ENCODE data around the gene HMCN2.

Gene HMCN2

DNA sequence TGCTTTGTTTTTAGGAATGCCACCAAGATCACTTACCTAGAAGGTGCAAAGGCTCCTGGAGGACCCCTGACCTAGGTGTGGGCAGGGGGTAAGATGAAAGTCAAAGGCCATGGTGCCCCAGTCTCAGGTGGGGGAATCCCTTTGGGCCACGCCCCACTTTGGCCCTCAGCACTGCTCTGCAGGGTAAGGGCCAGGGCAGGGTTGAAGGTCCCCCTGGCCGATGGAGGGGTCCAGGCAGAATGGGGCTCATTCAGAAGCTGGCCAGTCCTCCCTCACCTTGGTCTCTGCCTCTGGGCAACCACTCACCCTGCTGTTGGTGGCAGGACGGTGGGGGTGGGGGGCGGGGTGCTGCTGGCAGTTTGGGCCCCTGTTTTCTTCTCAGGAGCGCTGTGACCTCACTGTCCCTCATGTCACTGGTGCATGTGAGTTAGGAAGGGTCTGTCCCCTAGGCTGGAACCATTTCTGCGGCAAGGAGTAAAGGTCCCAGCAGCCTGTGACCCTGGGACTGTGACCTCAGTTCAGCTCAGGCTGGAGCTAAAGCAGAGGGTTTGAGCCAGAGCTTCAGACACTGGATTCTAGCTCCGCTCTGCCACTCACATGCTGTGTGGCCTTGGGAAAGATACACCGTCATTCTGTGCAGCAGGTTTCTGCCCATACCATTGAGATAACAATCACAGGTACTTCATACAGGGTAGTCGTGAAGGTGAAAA is 177.3 kb downstream of the HMCN2 start:
- H3K4me3 ChIP-seq (ENCODE audit: control insufficient read depth, low read depth, low read length), result no peak overlapping the region
- no peak for DNase-seq (ENCODE audit: low read depth)
- TF ChIP-seq, protein P1, sequence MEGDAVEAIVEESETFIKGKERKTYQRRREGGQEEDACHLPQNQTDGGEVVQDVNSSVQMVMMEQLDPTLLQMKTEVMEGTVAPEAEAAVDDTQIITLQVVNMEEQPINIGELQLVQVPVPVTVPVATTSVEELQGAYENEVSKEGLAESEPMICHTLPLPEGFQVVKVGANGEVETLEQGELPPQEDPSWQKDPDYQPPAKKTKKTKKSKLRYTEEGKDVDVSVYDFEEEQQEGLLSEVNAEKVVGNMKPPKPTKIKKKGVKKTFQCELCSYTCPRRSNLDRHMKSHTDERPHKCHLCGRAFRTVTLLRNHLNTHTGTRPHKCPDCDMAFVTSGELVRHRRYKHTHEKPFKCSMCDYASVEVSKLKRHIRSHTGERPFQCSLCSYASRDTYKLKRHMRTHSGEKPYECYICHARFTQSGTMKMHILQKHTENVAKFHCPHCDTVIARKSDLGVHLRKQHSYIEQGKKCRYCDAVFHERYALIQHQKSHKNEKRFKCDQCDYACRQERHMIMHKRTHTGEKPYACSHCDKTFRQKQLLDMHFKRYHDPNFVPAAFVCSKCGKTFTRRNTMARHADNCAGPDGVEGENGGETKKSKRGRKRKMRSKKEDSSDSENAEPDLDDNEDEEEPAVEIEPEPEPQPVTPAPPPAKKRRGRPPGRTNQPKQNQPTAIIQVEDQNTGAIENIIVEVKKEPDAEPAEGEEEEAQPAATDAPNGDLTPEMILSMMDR (conservative IDR thresholded peaks at IDR 0.05; ENCODE audit: control insufficient read depth, insufficient read depth, low read depth, low read length), result no peak

DNA sequence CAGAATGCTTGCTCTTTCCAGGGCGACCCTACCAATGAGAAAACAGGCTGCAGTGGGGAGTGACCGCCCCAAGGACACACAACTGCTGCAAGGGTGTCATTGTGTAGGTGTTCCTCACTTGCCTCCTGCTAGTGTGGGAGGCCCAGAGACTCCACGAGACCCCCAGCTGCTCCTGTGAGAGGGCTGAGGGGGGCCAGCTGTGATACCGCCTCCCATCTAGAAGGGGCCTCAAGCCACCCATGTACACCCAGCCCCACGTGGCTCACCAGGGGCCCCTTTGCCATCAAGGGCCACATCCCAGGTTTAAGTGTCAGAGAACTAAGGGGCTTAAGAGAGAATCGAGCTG is 177.9 kb downstream of the HMCN2 start:
- H3K4me3 ChIP-seq (ENCODE audit: control insufficient read depth, low read depth, low read length), result no peak overlapping the region
- no peak for DNase-seq (ENCODE audit: low read depth)
- TF ChIP-seq, protein P1 (conservative IDR thresholded peaks at IDR 0.05; ENCODE audit: control insufficient read depth, insufficient read depth, low read depth, low read length), result no peak

DNA sequence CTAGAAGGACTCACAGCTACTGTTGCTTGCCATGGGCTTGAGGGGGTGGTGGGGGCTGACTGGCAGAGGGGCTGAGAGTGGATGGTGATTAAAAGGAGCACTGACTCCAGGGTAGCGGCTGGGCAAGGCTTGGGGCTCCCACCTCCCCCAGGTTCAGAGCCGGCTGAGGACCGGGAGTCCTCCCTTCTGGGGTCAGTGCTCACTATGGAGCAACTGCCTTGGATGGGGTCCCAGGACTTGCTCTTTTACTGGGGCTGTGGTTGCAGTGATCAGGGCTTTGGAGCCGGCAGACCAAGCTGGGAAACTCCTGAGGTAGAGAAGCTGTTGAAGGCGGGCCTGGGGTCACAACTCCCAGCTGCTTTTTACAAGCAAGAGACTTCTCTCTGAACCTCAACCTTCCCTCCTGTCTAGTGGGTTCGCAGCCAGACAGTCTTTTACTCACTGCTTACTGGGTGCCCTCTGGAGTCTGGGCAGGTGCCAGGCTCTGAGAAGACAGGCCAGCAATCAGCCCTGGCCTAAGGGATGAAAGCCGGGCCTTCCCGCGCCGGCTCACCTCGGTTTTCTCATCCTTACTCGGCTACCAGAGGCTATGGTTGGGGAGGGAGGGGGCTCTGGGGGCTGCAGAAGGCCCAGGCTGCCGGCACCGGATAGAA is 178.4 kb downstream of the HMCN2 start:
- DNase-seq (ENCODE audit: low read depth), result peak; percentile 19
- H3K4me3 ChIP-seq (ENCODE audit: control insufficient read depth, low read depth, low read length), result no peak overlapping the region
- TF ChIP-seq, protein P1 (conservative IDR thresholded peaks at IDR 0.05; ENCODE audit: control insufficient read depth, insufficient read depth, low read depth, low read length), result no peak

DNA sequence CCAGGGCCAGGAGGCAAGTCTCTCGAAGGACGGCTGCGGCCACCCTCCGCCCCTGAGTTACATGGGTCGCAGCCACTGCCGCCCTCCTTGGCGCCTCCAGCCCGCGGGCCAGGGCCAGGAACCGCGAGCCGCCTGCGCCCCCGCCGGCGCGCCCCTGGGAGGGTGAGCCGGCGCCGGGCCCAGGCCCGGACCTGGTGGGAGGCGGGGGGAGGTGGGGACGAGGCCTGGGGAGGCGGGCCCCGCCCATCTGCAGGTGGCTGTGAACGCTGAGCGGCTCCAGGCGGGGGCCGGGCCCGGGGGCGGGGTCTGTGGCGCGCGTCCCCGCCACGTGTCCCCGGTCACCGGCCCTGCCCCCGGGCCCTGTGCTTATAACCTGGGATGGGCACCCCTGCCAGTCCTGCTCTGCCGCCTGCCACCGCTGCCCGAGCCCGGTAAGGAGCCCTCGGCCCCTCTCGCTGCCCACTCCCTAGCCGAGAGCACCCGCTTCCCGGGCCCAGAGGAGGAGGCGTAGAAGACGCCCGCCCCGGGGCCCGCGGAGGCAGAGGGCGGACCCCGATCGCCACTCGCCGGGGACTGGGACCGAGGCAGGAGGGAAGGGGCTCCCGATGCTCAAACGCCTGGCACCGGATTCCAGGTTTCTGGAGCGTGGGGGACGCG is 179.1 kb downstream of the HMCN2 start, which contains the start of gene ASS1:
Gene ASS1, plus strand, starts transcription at position 397 of the 657 bp plus-strand sequence. CDS start 7,268 bp downstream, outside the sequence.
- DNase-seq (ENCODE audit: low read depth), result no peak
- TF ChIP-seq, protein P1 (conservative IDR thresholded peaks at IDR 0.05; ENCODE audit: control insufficient read depth, insufficient read depth, low read depth, low read length), result no peak
- H3K4me3 ChIP-seq (ENCODE audit: control insufficient read depth, low read depth, low read length), result peak within 1 kb of the TSS; percentile 52

DNA sequence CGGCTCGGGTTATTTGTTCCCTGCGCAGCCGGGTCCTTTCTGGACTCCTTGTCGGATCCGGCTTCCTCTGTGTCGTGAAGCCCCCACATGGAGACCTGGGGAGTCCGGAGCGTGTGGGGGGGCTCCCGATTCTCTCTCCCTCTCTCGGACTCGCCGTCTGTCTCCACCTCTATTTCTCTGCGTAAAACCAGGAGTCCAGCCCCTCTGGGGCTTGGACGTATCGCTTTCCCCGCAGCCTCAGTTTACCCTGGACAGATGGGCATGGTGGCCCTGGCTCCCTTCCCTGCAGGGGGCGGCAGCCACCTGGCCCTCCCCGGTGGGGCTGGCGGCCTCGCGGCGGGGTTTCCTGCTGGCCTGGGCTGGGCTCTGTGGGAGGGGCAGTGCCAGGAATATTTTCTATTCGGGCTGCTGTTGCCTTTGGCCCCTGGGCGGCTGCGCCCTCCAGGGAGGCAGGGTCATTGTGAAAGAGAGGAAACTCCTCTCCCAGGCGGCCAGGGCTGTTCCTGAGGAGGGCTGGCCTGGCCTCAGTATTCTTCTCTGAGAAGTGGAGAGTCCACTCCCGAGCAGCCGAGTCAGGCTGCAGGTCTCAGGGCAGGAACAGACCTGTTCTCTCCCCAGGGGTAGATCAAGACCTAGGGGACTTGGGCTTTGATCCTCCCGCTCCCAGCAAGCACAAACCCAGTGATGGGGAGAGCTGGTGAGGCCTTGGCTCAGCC is 179.9 kb downstream of the HMCN2 start:
- TF ChIP-seq, protein P1 (conservative IDR thresholded peaks at IDR 0.05; ENCODE audit: control insufficient read depth, insufficient read depth, low read depth, low read length), result no peak
- peak overlapping the region; percentile 52 for H3K4me3 ChIP-seq (ENCODE audit: control insufficient read depth, low read depth, low read length)
- DNase-seq (ENCODE audit: low read depth), result peak; percentile 55

DNA sequence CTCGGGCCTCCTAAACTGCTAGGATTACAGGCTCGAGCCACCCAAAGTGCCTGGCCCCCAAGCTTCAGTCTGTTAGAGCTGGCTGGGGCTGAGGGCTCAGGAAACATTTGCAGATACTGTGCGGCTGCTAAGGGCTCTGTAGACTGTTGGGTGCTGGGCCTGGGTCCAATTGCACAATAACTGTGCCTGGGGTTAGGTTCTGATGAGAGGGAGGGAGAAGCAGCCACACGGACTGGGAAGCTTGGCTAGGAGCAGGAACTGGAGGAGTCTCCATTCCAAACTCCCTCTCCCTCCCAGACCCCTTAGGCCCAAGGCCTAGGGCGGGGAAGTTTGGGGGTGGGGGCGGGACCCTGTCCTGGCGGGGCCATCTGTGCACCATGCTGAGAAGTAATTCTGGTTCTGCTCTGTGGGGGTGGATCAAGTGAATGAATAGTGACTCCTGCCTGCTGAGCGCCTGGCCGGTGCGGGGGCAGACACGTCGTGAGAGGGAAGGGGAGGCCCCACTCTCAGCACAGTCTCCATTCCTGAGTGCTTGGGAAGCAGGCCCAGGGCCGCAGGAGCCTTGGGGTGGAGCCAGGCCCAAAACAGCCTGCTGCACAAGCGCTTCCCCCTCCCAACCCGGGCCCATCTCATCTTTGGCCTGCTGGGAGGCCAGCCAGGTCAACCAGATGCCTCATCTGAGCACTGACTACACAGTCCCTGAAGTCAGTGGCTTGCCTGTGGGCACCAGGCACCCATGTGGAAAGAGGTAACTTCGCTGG is 180.7 kb downstream of the HMCN2 start:
- TF ChIP-seq, protein P1 (conservative IDR thresholded peaks at IDR 0.05; ENCODE audit: control insufficient read depth, insufficient read depth, low read depth, low read length), result no peak
- H3K4me3 ChIP-seq (ENCODE audit: control insufficient read depth, low read depth, low read length), result peak overlapping the region; percentile 52
- peak; percentile 98 for DNase-seq (ENCODE audit: low read depth)

Measured in fibroblast of mammary gland (primary cell).